GM12801 (cell line): ENCODE results near the gene CDRT15.

Experiments used
- CTCF ChIP-seq: IDR thresholded peaks from one replicate; pipeline ENCODE4 v1.5.1; 2011; ENCODE audit warnings: control low read depth; ENCODE audit not compliant: insufficient read length; ENCODE audit errors: extremely low read depth

CDRT15 gene

DNA sequence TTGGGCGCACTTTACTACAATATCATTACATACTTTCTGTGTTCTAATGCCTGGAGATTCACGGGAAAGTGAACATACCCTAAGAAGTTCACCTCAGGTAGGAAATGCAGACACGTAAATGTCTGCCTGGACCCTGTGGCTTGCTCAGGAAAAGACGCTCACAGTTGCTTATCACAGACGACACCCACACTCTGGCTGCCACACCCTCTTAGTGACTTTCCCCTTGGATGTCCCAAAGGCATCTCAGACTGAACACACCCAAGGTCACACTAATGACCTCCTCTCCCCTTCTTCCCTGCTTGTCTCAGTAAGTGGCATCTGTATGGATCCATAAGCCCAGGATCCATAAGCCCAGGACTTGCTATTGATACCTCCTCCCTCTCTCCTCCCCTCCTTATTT lies 32.6 kb downstream of the CDRT15 start:
- no peak for TF ChIP-seq CTCF

GRCh38 chr17:14203388-14203787 lies 33.3 kb downstream of the CDRT15 start:
- TF ChIP-seq CTCF, result no peak

DNA sequence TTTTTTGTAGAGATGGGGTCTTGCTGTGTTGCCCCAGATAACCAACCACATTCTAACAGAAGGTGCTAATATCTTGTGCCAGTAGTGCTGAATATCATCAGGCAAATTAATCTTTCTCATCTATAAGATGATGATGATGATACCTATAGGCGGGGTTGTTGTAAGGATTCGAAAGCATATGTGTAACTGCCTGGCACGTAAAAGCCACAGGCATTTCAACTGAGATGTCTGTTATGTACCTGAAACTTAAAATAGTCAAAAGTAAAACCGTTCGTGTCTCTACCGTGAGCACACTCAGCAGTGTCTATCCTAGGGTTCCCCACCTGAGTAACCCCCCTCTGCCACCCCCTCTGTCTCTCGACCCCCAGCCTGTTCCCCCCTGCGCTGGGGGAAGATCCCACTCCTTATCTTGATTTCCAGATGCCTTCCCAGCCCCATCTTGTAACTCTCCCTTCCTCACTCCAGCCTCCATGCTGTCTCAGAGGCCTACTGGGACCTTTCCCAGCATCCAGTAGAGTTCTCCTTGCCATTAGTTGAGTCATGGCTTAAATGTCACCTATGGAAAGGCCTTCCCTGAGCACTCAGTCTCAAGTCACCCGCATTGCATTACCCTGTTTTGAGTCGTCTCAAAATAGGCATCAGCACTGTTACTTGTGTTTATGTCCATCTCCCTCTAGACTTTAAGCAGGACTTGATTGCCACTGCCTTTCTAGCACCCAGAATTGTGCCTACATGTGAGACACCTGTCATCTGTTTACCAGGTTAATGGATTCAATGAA lies 34.1 kb downstream of the CDRT15 start:
- TF ChIP-seq CTCF, result no peak

DNA sequence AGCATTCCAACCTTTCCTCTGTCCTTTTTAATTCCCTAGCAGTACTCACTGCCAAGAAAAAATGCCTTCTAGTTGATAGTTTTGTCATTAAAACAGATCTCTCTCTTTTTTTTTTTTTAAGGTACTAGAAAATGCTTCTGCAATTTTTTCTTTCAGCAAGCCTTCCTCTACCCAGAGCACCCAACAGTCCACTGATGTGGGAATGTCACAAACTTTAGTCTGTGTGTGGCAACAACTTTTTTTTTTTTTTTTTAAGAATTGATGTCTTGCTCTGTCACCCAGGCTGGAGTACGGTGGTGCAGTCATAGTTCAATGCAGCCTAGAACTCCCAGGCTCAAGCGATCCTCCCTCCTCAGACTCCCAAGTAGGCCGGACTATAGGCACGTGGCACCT lies 34.7 kb downstream of the CDRT15 start:
- no peak for TF ChIP-seq CTCF

DNA sequence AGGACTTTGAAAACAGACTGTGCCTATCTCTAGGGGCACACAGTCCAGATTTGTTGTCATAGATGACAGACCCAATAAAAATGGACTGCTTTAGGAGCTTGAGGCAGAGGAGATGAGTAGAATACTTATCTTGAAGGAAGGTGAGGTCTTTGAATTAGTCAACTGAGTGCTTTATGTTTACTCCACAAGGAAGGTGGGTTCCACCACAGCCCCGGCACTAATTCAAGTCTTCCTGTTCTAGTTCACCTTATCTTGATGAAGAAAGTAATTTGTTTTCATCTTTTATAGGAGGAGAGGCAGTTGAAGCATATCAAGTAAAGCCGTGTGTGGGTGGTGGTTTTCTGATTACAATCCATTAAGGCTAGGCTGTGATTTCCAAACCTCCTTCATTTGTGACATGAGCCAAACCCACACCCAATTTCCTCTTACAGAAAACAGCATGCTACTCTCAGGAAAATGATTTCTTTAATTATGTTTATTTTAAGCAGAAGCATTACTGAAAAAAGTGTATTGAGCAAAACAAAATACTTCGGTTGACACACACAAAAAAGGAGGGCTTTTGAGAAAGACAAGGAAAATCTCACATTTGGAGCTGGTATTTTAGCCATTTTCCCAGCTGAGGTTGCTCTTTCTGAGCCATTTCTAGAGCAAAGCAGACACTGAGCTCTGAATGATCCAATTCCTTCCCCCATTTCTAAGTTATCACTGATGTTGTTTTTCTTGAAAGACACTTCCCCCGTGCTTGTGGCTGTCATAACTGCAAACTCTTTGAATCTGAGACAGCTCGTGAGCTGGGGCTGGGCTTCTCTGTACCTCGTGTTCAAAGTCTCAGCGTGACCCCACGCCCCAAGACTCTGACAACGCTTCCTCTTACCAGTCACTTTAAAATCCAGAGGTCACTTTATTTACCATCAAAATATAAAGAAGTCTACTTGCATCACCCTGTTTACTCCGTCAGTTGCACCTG lies 35.4 kb downstream of the CDRT15 start:
- no peak for TF ChIP-seq CTCF

GRCh38 chr17:14200354-14200753 lies 36.3 kb downstream of the CDRT15 start:
- no peak for TF ChIP-seq CTCF

- TF ChIP-seq CTCF, result no peak
Measured at GRCh38 chr17:14199601-14200000, 37.1 kb downstream of the CDRT15 start.
